Right ventricle myocardium superior (tissue), 1 donor: ENCODE measurements around the gene DTX4. TPM values are rescaled to one million over a fixed set of nuclear protein-coding genes. Genes with fewer than 3 reads are reported as not detected.

ENCODE experiments used
- ATAC-seq: fragments of 200-7000 bp; cut with Tn5 transposase; one replicate; pipeline ENCODE4 v1.9.1; 2020; ENCODE audit warnings: mild to moderate bottlenecking; ENCODE audit not compliant: poor library complexity
- DNase-seq: peaks from one replicate; pipeline ENCODE4 v3.0.0-alpha.2; 2020
- intact Hi-C: fragments of 100-400 bp; cut with DNase I; formaldehyde crosslinking; loops from one replicate; pipeline ENCODE4 v1.11.2; 2022
- total RNA-seq: library from RNA; stranded (reverse); fragmentation: NEBNext Ultra II Directional; extraction: Animal tissue kit (Norgen Biotek cat#: 25700); gene quantifications from one replicate; pipeline ENCODE4 v1.2.1, GENCODE V29; 2021
- donor health status: DM: no; HTN: yes; CAD: no; lungs with severe emphysema.

DTX4 gene
- total RNA-seq, 1 donor from 2014 or later: 1.7 TPM

- DNase-seq: no peak
- no peak for ATAC-seq
- intact Hi-C loops: no loop called here
Observed at GRCh38 chr11:59249535-59249934, 77.6 kb downstream of the DTX4 start.

DNA sequence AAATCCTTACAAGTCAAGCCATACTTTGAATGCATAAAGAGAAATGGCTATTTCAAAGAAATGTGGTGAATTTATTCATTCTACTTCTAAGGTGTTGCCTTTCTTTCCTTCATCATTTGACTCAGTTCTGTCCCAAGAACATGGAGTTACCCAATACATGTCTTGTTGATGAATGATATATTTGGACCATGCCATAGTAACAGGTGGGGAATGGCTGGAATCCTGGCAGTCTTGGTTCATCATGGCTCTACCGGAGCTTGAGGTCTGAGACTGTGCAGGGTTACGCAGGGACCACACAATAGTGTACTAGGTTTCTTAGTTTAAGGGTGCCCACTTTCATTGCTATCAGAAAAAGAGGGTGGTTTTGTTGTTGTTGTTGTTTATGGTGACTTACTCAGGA lies 81.1 kb downstream of the DTX4 start:
- ATAC-seq (no peak), DNase-seq (no peak)
- intact Hi-C loops: no loop called here

DNA sequence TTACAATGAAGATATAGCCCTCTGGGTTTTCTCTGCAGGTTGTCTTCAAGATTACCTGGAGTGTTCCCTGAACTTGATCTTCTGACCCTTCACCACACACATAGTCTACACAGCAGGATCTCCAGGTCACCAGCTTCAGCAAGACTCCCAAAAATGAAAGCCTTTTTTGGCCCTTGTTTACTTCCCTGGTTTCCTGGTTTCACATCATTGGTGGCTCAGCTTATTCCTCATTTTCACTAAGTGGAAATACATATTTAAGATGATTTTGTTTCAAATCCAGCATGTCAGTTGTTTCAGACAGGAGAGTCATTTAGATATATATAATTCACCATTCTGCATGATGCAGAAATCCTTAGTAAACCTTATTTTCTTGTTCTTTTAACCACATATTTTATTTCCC lies 82.4 kb downstream of the DTX4 start:
- ATAC-seq (no peak), DNase-seq (no peak)
- intact Hi-C loops: no loop called here

GRCh38 chr11:59255281-59255680 lies 83.3 kb downstream of the DTX4 start:
- intact Hi-C loops: no loop called here
- ATAC-seq (no peak), DNase-seq (no peak)

Other genes starting within 250 kb of the DTX4 start
- gene GLYATL1, start 232.6 kb upstream of the DTX4 start, total RNA-seq: not detected
- not detected for gene GLYATL1B, start 85.8 kb upstream of the DTX4 start, total RNA-seq
- gene FAM111B, start 64.9 kb upstream of the DTX4 start, total RNA-seq: 1.0 TPM
- 8.8 TPM for gene FAM111A, start 29.3 kb upstream of the DTX4 start, total RNA-seq
- 13.8 TPM for gene MPEG1, start 40.8 kb downstream of the DTX4 start, total RNA-seq
- not detected for gene OR5AN1, start 186.8 kb downstream of the DTX4 start, total RNA-seq